ENCODE data around the gene KCNB1. TPM values are rescaled to one million over a fixed set of nuclear protein-coding genes. Genes with fewer than 3 reads are reported as not detected.
A peak's percentile ranks its signal among the peaks of the same experiment; 100 is the strongest.

KCNB1 gene
- polyA plus RNA-seq, 1 donor: 2.4 TPM

- no peak for DNase-seq
- Histone ChIP-seq H3K4me1 (ENCODE audit: control insufficient read depth, insufficient read depth, low read length) (no peaks in the 10 kb centered on the region), H3K4me3 (ENCODE audit: low read length) (no peak overlapping the region), H3K36me3 (ENCODE audit: control insufficient read depth, insufficient read depth, low read length) (peaks cover 2% of the 10 kb centered on the region), H3K27me3 (ENCODE audit: control insufficient read depth, insufficient read depth, low read length) (no peaks in the 10 kb centered on the region), H3K9me3 (ENCODE audit: control insufficient read depth, low read depth, low read length) (no peaks in the 10 kb centered on the region), H3K27ac (ENCODE audit: low read length) (no peak overlapping the region)
- WGBS (ENCODE audit: insufficient coverage, low lambda C conversion rate): no CpG with 5 or more reads among the region's 17 CpGs
Measured at GRCh38 chr20:49516916-49517804, 34.7 kb upstream of the KCNB1 start.

- H3K4me3 ChIP-seq (ENCODE audit: low read length): no peak overlapping the region
- no peaks in the 10 kb centered on the region for H3K9me3 ChIP-seq (ENCODE audit: control insufficient read depth, low read depth, low read length)
- no CpG with 5 or more reads among the region's 3 CpGs for WGBS (ENCODE audit: insufficient coverage, low lambda C conversion rate)
- H3K36me3 ChIP-seq (ENCODE audit: control insufficient read depth, insufficient read depth, low read length): peaks cover 5% of the 10 kb centered on the region
- no peaks in the 10 kb centered on the region for H3K4me1 ChIP-seq (ENCODE audit: control insufficient read depth, insufficient read depth, low read length)
- no peak overlapping the region for H3K27ac ChIP-seq (ENCODE audit: low read length)
- no peak for DNase-seq
- H3K27me3 ChIP-seq (ENCODE audit: control insufficient read depth, insufficient read depth, low read length): no peaks in the 10 kb centered on the region
Measured at GRCh38 chr20:49515586-49515985, 33.1 kb upstream of the KCNB1 start.

GRCh38 chr20:49513517-49513916, 31.0 kb upstream of the KCNB1 start:
- H3K36me3 ChIP-seq (ENCODE audit: control insufficient read depth, insufficient read depth, low read length): peaks cover 5% of the 10 kb centered on the region
- no CpG with 5 or more reads among the region's 2 CpGs for WGBS (ENCODE audit: insufficient coverage, low lambda C conversion rate)
- H3K27me3 ChIP-seq (ENCODE audit: control insufficient read depth, insufficient read depth, low read length): no peaks in the 10 kb centered on the region
- no peak for DNase-seq
- no peak overlapping the region for H3K27ac ChIP-seq (ENCODE audit: low read length)
- no peak overlapping the region for H3K4me3 ChIP-seq (ENCODE audit: low read length)
- H3K4me1 ChIP-seq (ENCODE audit: control insufficient read depth, insufficient read depth, low read length): no peaks in the 10 kb centered on the region
- no peaks in the 10 kb centered on the region for H3K9me3 ChIP-seq (ENCODE audit: control insufficient read depth, low read depth, low read length)

GRCh38 chr20:49513009-49513408, 30.5 kb upstream of the KCNB1 start:
- WGBS (ENCODE audit: insufficient coverage, low lambda C conversion rate): no CpG with 5 or more reads among the region's 11 CpGs
- Histone ChIP-seq H3K27ac (ENCODE audit: low read length) (no peak overlapping the region), H3K36me3 (ENCODE audit: control insufficient read depth, insufficient read depth, low read length) (peaks cover 5% of the 10 kb centered on the region)

GRCh38 chr20:49511788-49512525, 29.5 kb upstream of the KCNB1 start:
- H3K9me3 ChIP-seq (ENCODE audit: control insufficient read depth, low read depth, low read length): no peaks in the 10 kb centered on the region
- 94% methylated on average over 2 of the region's 2 CpGs for WGBS (ENCODE audit: insufficient coverage, low lambda C conversion rate)
- no peak for DNase-seq
- H3K4me3 ChIP-seq (ENCODE audit: low read length): no peak overlapping the region
- no peaks in the 10 kb centered on the region for H3K27me3 ChIP-seq (ENCODE audit: control insufficient read depth, insufficient read depth, low read length)
- H3K36me3 ChIP-seq (ENCODE audit: control insufficient read depth, insufficient read depth, low read length): peaks cover 9% of the 10 kb centered on the region
- no peak overlapping the region for H3K27ac ChIP-seq (ENCODE audit: low read length)
- H3K4me1 ChIP-seq (ENCODE audit: control insufficient read depth, insufficient read depth, low read length): no peaks in the 10 kb centered on the region

More at GRCh38 chr20:49513009-49513408, 30.5 kb upstream of the KCNB1 start:
- H3K9me3 ChIP-seq (ENCODE audit: control insufficient read depth, low read depth, low read length): no peaks in the 10 kb centered on the region
- H3K27me3 ChIP-seq (ENCODE audit: control insufficient read depth, insufficient read depth, low read length): no peaks in the 10 kb centered on the region
- DNase-seq: no peak
- H3K4me1 ChIP-seq (ENCODE audit: control insufficient read depth, insufficient read depth, low read length): no peaks in the 10 kb centered on the region
- no peak overlapping the region for H3K4me3 ChIP-seq (ENCODE audit: low read length)

GRCh38 chr20:49510562-49511122, 28.2 kb upstream of the KCNB1 start:
- 100% methylated on average over 1 of the region's 12 CpGs for WGBS (ENCODE audit: insufficient coverage, low lambda C conversion rate)
- DNase-seq: no peak
- H3K36me3 ChIP-seq (ENCODE audit: control insufficient read depth, insufficient read depth, low read length): peaks cover 9% of the 10 kb centered on the region
- H3K4me3 ChIP-seq (ENCODE audit: low read length): no peak overlapping the region
- H3K27me3 ChIP-seq (ENCODE audit: control insufficient read depth, insufficient read depth, low read length): no peaks in the 10 kb centered on the region
- H3K9me3 ChIP-seq (ENCODE audit: control insufficient read depth, low read depth, low read length): no peaks in the 10 kb centered on the region
- no peak overlapping the region for H3K27ac ChIP-seq (ENCODE audit: low read length)
- no peaks in the 10 kb centered on the region for H3K4me1 ChIP-seq (ENCODE audit: control insufficient read depth, insufficient read depth, low read length)

GRCh38 chr20:49508435-49509199, 26.1 kb upstream of the KCNB1 start:
- H3K4me1 ChIP-seq (ENCODE audit: control insufficient read depth, insufficient read depth, low read length): no peaks in the 10 kb centered on the region
- H3K27ac ChIP-seq (ENCODE audit: low read length): no peak overlapping the region
- peak; percentile 20 to 40 for DNase-seq
- H3K9me3 ChIP-seq (ENCODE audit: control insufficient read depth, low read depth, low read length): no peaks in the 10 kb centered on the region
- H3K27me3 ChIP-seq (ENCODE audit: control insufficient read depth, insufficient read depth, low read length): no peaks in the 10 kb centered on the region
- no CpG with 5 or more reads among the region's 14 CpGs for WGBS (ENCODE audit: insufficient coverage, low lambda C conversion rate)
- H3K36me3 ChIP-seq (ENCODE audit: control insufficient read depth, insufficient read depth, low read length): peaks cover 9% of the 10 kb centered on the region
- H3K4me3 ChIP-seq (ENCODE audit: low read length): no peak overlapping the region

- Histone ChIP-seq H3K4me3 (ENCODE audit: low read length) (no peak overlapping the region), H3K9me3 (ENCODE audit: control insufficient read depth, low read depth, low read length) (no peaks in the 10 kb centered on the region), H3K36me3 (ENCODE audit: control insufficient read depth, insufficient read depth, low read length) (peaks cover 7% of the 10 kb centered on the region), H3K27me3 (ENCODE audit: control insufficient read depth, insufficient read depth, low read length) (no peaks in the 10 kb centered on the region), H3K4me1 (ENCODE audit: control insufficient read depth, insufficient read depth, low read length) (no peaks in the 10 kb centered on the region), H3K27ac (ENCODE audit: low read length) (no peak overlapping the region)
- WGBS (ENCODE audit: insufficient coverage, low lambda C conversion rate): no CpG with 5 or more reads among the region's 21 CpGs
- no peak for DNase-seq
Measured at GRCh38 chr20:49507741-49508434, 25.4 kb upstream of the KCNB1 start.

GRCh38 chr20:49505518-49505917, 23.1 kb upstream of the KCNB1 start:
- Histone ChIP-seq H3K4me1 (ENCODE audit: control insufficient read depth, insufficient read depth, low read length) (no peaks in the 10 kb centered on the region), H3K36me3 (ENCODE audit: control insufficient read depth, insufficient read depth, low read length) (peaks cover 3% of the 10 kb centered on the region), H3K9me3 (ENCODE audit: control insufficient read depth, low read depth, low read length) (no peaks in the 10 kb centered on the region), H3K4me3 (ENCODE audit: low read length) (no peak overlapping the region), H3K27ac (ENCODE audit: low read length) (no peak overlapping the region), H3K27me3 (ENCODE audit: control insufficient read depth, insufficient read depth, low read length) (no peaks in the 10 kb centered on the region)
- DNase-seq: peak in 1 of 2 donors; percentile 12
- no CpG with 5 or more reads among the region's 9 CpGs for WGBS (ENCODE audit: insufficient coverage, low lambda C conversion rate)
